ENCODE measurements around the gene KDM1A. TPM values are rescaled to one million over a fixed set of nuclear protein-coding genes. Genes with fewer than 3 reads are reported as not detected.

KDM1A gene
- polyA plus RNA-seq, 2 of the 4 experiments (the other 2 are of a cell fraction), result 66.4 to 80.3 TPM

DNA sequence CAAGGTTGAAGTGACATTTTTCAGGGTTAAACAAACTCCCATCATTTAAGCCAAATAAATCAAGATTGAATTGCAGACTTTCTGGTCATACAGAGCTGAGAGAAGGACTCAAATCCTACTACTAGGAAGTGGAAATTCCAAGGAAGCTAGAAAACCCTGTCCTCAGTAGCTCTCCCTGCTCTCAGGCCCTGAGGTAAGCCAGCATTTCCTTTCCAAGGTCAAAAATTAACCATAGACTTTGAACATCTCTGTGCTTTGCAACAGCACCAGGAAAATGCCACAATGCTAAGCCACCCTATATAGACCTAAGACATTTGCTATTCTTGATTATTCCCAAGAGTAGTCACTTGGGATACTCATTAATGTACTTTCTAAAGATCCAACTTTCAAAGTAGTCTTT is 104.3 kb downstream of the KDM1A start:
- ChIA-PET CTCF (interaction anchor here (1.4 to 1.6 kb wide), 2 partner anchors 12 to 23 kb away, joined by 3 to 4 read pairs; no protein-coding TSS in a partner anchor), POLR2A (no interaction called here)
- Histone ChIP-seq H3K4me1 (peaks cover 62% of the 10 kb centered on the region), H3K4me2 (peak overlapping the region; percentile 56), H3K9me3 (no peaks in the 10 kb centered on the region), H3K4me3 (no peak overlapping the region), H3K27ac (peak overlapping the region in 1 of 2 experiments; percentile 43; a peak in 1 of 6 replicates)
- DNase-seq (ENCODE audit: low read depth in 1 of 2, low spot score in 1 of 2) (no peak), FAIRE-seq (no peak), ATAC-seq (no peak)
- no peak for TF ChIP-seq BHLHE40 (IDR thresholded peaks at IDR 0.05; ENCODE audit: low read depth, low read length)
- TF ChIP-seq, protein P1, sequence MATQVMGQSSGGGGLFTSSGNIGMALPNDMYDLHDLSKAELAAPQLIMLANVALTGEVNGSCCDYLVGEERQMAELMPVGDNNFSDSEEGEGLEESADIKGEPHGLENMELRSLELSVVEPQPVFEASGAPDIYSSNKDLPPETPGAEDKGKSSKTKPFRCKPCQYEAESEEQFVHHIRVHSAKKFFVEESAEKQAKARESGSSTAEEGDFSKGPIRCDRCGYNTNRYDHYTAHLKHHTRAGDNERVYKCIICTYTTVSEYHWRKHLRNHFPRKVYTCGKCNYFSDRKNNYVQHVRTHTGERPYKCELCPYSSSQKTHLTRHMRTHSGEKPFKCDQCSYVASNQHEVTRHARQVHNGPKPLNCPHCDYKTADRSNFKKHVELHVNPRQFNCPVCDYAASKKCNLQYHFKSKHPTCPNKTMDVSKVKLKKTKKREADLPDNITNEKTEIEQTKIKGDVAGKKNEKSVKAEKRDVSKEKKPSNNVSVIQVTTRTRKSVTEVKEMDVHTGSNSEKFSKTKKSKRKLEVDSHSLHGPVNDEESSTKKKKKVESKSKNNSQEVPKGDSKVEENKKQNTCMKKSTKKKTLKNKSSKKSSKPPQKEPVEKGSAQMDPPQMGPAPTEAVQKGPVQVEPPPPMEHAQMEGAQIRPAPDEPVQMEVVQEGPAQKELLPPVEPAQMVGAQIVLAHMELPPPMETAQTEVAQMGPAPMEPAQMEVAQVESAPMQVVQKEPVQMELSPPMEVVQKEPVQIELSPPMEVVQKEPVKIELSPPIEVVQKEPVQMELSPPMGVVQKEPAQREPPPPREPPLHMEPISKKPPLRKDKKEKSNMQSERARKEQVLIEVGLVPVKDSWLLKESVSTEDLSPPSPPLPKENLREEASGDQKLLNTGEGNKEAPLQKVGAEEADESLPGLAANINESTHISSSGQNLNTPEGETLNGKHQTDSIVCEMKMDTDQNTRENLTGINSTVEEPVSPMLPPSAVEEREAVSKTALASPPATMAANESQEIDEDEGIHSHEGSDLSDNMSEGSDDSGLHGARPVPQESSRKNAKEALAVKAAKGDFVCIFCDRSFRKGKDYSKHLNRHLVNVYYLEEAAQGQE (IDR thresholded peaks at IDR 0.05), result no peak
- TF ChIP-seq CBX2 (IDR thresholded peaks at IDR 0.05; ENCODE audit: borderline replicate concordance, low read depth), result no peak
- TF ChIP-seq KDM5A (IDR thresholded peaks at IDR 0.05), result no peak
- TF ChIP-seq PHF8 (IDR thresholded peaks at IDR 0.05; ENCODE audit: borderline replicate concordance, low read depth), result no peak
- no peak for TF ChIP-seq JUNB (IDR thresholded peaks at IDR 0.05)
- no peak for TF ChIP-seq RCOR1 (IDR thresholded peaks at IDR 0.05; ENCODE audit: low read depth, low read length)
- no peak for TF ChIP-seq MYC (IDR thresholded peaks at IDR 0.05; ENCODE audit: borderline replicate concordance, low read length)
- TF ChIP-seq, protein P2, sequence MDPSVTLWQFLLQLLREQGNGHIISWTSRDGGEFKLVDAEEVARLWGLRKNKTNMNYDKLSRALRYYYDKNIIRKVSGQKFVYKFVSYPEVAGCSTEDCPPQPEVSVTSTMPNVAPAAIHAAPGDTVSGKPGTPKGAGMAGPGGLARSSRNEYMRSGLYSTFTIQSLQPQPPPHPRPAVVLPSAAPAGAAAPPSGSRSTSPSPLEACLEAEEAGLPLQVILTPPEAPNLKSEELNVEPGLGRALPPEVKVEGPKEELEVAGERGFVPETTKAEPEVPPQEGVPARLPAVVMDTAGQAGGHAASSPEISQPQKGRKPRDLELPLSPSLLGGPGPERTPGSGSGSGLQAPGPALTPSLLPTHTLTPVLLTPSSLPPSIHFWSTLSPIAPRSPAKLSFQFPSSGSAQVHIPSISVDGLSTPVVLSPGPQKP (IDR thresholded peaks at IDR 0.05; ENCODE audit: low read depth, low read length), result no peak
- no peak for TF ChIP-seq CEBPB (IDR thresholded peaks at IDR 0.05)
- TF ChIP-seq ZC3H11A (IDR thresholded peaks at IDR 0.05), result no peak
- TF ChIP-seq CBX8 (IDR thresholded peaks at IDR 0.05), result no peak
- TF ChIP-seq TP53 (CRISPR knock-in tag; IDR thresholded peaks at IDR 0.05), result no peak
- TF ChIP-seq HOXB13 (CRISPR knock-in tag; IDR thresholded peaks at IDR 0.05; ENCODE audit: low read depth), result no peak
- no peak for TF ChIP-seq FOSB (CRISPR knock-in tag; IDR thresholded peaks at IDR 0.05)
- TF ChIP-seq RNF2 (IDR thresholded peaks at IDR 0.05; ENCODE audit: borderline replicate concordance, low read depth), result no peak
- TF ChIP-seq RFX5 (IDR thresholded peaks at IDR 0.05), result no peak

GRCh38 chr1:23124259-23125026 is 105.2 kb downstream of the KDM1A start:
- Histone ChIP-seq H3K9me3 (no peaks in the 10 kb centered on the region), H3K27ac (no peak overlapping the region), H3K4me3 (no peak overlapping the region), H3K4me1 (peaks cover 56% of the 10 kb centered on the region), H3K4me2 (peak overlapping the region; percentile 56; the same call in 2 of the 3 replicates)
- ChIA-PET CTCF (interaction anchor here (1.4 kb wide), 1 partner anchor 24 kb away, joined by 4 read pairs; no protein-coding TSS in a partner anchor), POLR2A (no interaction called here)
- ATAC-seq (no peak), DNase-seq (ENCODE audit: low read depth in 1 of 2, low spot score in 1 of 2) (no peak), FAIRE-seq (no peak)
- TF ChIP-seq RARB (CRISPR knock-in tag; IDR thresholded peaks at IDR 0.05), result no peak
- TF ChIP-seq, protein P3, sequence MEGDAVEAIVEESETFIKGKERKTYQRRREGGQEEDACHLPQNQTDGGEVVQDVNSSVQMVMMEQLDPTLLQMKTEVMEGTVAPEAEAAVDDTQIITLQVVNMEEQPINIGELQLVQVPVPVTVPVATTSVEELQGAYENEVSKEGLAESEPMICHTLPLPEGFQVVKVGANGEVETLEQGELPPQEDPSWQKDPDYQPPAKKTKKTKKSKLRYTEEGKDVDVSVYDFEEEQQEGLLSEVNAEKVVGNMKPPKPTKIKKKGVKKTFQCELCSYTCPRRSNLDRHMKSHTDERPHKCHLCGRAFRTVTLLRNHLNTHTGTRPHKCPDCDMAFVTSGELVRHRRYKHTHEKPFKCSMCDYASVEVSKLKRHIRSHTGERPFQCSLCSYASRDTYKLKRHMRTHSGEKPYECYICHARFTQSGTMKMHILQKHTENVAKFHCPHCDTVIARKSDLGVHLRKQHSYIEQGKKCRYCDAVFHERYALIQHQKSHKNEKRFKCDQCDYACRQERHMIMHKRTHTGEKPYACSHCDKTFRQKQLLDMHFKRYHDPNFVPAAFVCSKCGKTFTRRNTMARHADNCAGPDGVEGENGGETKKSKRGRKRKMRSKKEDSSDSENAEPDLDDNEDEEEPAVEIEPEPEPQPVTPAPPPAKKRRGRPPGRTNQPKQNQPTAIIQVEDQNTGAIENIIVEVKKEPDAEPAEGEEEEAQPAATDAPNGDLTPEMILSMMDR (IDR thresholded peaks at IDR 0.05), result no peak
- no peak for TF ChIP-seq FOSB (CRISPR knock-in tag; IDR thresholded peaks at IDR 0.05)
- TF ChIP-seq CBX2 (IDR thresholded peaks at IDR 0.05; ENCODE audit: borderline replicate concordance, low read depth), result no peak
- TF ChIP-seq, protein P4, sequence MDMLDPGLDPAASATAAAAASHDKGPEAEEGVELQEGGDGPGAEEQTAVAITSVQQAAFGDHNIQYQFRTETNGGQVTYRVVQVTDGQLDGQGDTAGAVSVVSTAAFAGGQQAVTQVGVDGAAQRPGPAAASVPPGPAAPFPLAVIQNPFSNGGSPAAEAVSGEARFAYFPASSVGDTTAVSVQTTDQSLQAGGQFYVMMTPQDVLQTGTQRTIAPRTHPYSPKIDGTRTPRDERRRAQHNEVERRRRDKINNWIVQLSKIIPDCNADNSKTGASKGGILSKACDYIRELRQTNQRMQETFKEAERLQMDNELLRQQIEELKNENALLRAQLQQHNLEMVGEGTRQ (IDR thresholded peaks at IDR 0.05), result no peak
- TF ChIP-seq FOSL2 (IDR thresholded peaks at IDR 0.05), result no peak
- TF ChIP-seq FOSL2 (CRISPR knock-in tag; IDR thresholded peaks at IDR 0.05), result no peak
- no peak for TF ChIP-seq ZNF302 (CRISPR knock-in tag; IDR thresholded peaks at IDR 0.05)
- TF ChIP-seq EP300 (IDR thresholded peaks at IDR 0.05), result no peak
- TF ChIP-seq RNF2 (IDR thresholded peaks at IDR 0.05; ENCODE audit: borderline replicate concordance, low read depth), result no peak
- WGBS (ENCODE audit: missing lambda C conversion rate), result 89% methylated on average over 4 of the region's 4 CpGs

Measured in A549 (cell line).